CD4-positive, alpha-beta T cell treated with Interleukin-12 subunit alpha and Interleukin-12 subunit beta, for 1 hour (primary cell): ENCODE measurements around the gene RASGRF2.
A peak's percentile ranks its signal among the peaks of the same experiment; 100 is the strongest.

ENCODE experiments used
- DNase-seq: peaks from one replicate; pipeline ENCODE4 v3.0.0-alpha.2; 2020

Gene RASGRF2

GRCh38 chr5:81181576-81182316 is 221.6 kb downstream of the RASGRF2 start:
- DNase-seq: no peak

GRCh38 chr5:81182396-81183390 is 222.5 kb downstream of the RASGRF2 start:
- DNase-seq: no peak

GRCh38 chr5:81183811-81184748 is 223.9 kb downstream of the RASGRF2 start:
- DNase-seq: no peak

- DNase-seq: no peak
Measured at GRCh38 chr5:81184749-81185110, 224.6 kb downstream of the RASGRF2 start.

- no peak for DNase-seq
Measured at GRCh38 chr5:81187885-81188284, 227.7 kb downstream of the RASGRF2 start.

- DNase-seq: no peak
Measured at GRCh38 chr5:81188962-81189361, 228.8 kb downstream of the RASGRF2 start.

- DNase-seq: no peak
Measured at GRCh38 chr5:81189875-81190498, 229.8 kb downstream of the RASGRF2 start.

GRCh38 chr5:81191726-81192372 is 231.7 kb downstream of the RASGRF2 start:
- no peak for DNase-seq

- no peak for DNase-seq
Measured at GRCh38 chr5:81192373-81192750, 232.2 kb downstream of the RASGRF2 start.

- DNase-seq: peak; percentile 78
Measured at GRCh38 chr5:81194633-81195334, 234.6 kb downstream of the RASGRF2 start.

- DNase-seq: no peak
Measured at GRCh38 chr5:81195335-81195929, 235.3 kb downstream of the RASGRF2 start.

GRCh38 chr5:81202655-81203054 is 242.5 kb downstream of the RASGRF2 start:
- no peak for DNase-seq

GRCh38 chr5:81203729-81204128 is 243.6 kb downstream of the RASGRF2 start:
- no peak for DNase-seq

GRCh38 chr5:81204205-81204604 is 244.0 kb downstream of the RASGRF2 start:
- no peak for DNase-seq

GRCh38 chr5:81205058-81205457 is 244.9 kb downstream of the RASGRF2 start:
- no peak for DNase-seq

- no peak for DNase-seq
Measured at GRCh38 chr5:81207009-81207408, 246.8 kb downstream of the RASGRF2 start.

- DNase-seq: no peak
Measured at GRCh38 chr5:81208904-81209303, 248.7 kb downstream of the RASGRF2 start.

GRCh38 chr5:81209386-81209785 is 249.2 kb downstream of the RASGRF2 start:
- no peak for DNase-seq

- DNase-seq: no peak
Measured at GRCh38 chr5:81209869-81210493, 249.8 kb downstream of the RASGRF2 start.

- peak; percentile 9 for DNase-seq
Measured at GRCh38 chr5:81212211-81212751, 252.1 kb downstream of the RASGRF2 start.
